Liver (tissue), 9 donors: ENCODE measurements around the gene ZG16B. TPM values are rescaled to one million over a fixed set of nuclear protein-coding genes. Genes with fewer than 3 reads are reported as not detected.

Experiments used
- DNase-seq: peaks from one replicate; pipeline ENCODE4 v3.0.0-alpha.2; 2017; ENCODE audit warnings: low spot score
- H3K27ac ChIP-seq, 2 donors: one replicate each; pipeline ENCODE4 v1.7.0; 2013; ENCODE audit warnings: inconsistent platforms in 2 of 2, low read length in 2 of 2, control low read depth in 1 of 2, low read depth in 1 of 2, mild to moderate bottlenecking in 1 of 2
- H3K27me3 ChIP-seq, 4 donors: one replicate each; pipeline versions ENCODE4 v1.6.1 to v1.7.0; 2013; ENCODE audit warnings: low read length in 3 of 4, inconsistent platforms in 1 of 4, mild to moderate bottlenecking in 1 of 4, moderate library complexity in 1 of 4; ENCODE audit not compliant: control insufficient read depth in 4 of 4, insufficient read depth in 4 of 4
- H3K36me3 ChIP-seq, 4 donors: one replicate each; pipeline versions ENCODE4 v1.6.1 to v1.7.0; 2013; ENCODE audit warnings: low read length in 3 of 4, mild to moderate bottlenecking in 3 of 4, low read depth in 1 of 4, moderate library complexity in 1 of 4; ENCODE audit not compliant: control insufficient read depth in 4 of 4, insufficient read depth in 3 of 4
- H3K4me1 ChIP-seq, 4 donors: one replicate each; pipeline versions ENCODE4 v1.6.1 to v1.7.0; 2013; ENCODE audit warnings: low read length in 3 of 4, mild to moderate bottlenecking in 3 of 4, moderate library complexity in 1 of 4; ENCODE audit not compliant: control insufficient read depth in 4 of 4, insufficient read depth in 4 of 4
- H3K4me3 ChIP-seq, 3 donors: one replicate each; pipeline versions ENCODE4 v1.6.1 to v1.7.0; 2013; ENCODE audit warnings: low read length in 3 of 3, control low read depth in 1 of 3, low read depth in 1 of 3, mild to moderate bottlenecking in 1 of 3
- H3K9ac ChIP-seq, 2 donors: one replicate each; pipeline ENCODE4 v1.7.0; 2013; ENCODE audit warnings: low read length in 2 of 2, mild to moderate bottlenecking in 2 of 2, moderate library complexity in 2 of 2, control low read depth in 1 of 2, low read depth in 1 of 2
- H3K9me3 ChIP-seq, 4 donors: one replicate each; pipeline versions ENCODE4 v1.6.1 to v1.7.0; 2013; ENCODE audit warnings: low read length in 3 of 4; ENCODE audit not compliant: control insufficient read depth in 4 of 4
- EGR1 ChIP-seq, 2 donors: IDR thresholded peaks; 2 replicates each; pipeline ENCODE4 v1.6.1; 2016 to 2018; ENCODE audit warnings: antibody characterized with exemption in 2 of 2, low read depth in 2 of 2
- FOXA1 ChIP-seq: IDR thresholded peaks from 2 replicates; pipeline ENCODE4 v1.6.1; 2016; ENCODE audit warnings: antibody characterized with exemption
- FOXA2 ChIP-seq: IDR thresholded peaks from 2 replicates; pipeline ENCODE4 v1.6.1; 2016; ENCODE audit warnings: antibody characterized with exemption
- GABPA ChIP-seq, 2 donors: IDR thresholded peaks in 1 of 2; conservative IDR thresholded peaks in 1 of 2; 2 replicates each; pipeline ENCODE4 v1.6.1; 2016; ENCODE audit warnings: antibody characterized with exemption in 2 of 2, mild to moderate bottlenecking in 1 of 2, moderate library complexity in 1 of 2
- HNF4A ChIP-seq, 2 donors: conservative IDR thresholded peaks; 2 replicates each; pipeline ENCODE4 v1.6.1; 2016; ENCODE audit warnings: antibody characterized with exemption in 2 of 2, mild to moderate bottlenecking in 2 of 2
- HNF4G ChIP-seq: IDR thresholded peaks from 2 replicates; pipeline ENCODE4 v1.6.1; 2016; ENCODE audit warnings: antibody characterized with exemption
- JUND ChIP-seq, 2 donors: IDR thresholded peaks; 2 replicates each; pipeline ENCODE4 v1.6.1; 2016; ENCODE audit warnings: antibody characterized with exemption in 2 of 2
- NR2F2 ChIP-seq: IDR thresholded peaks from 2 replicates; pipeline ENCODE4 v1.6.1; 2016; ENCODE audit warnings: antibody characterized with exemption
- RAD21 ChIP-seq, 2 donors: IDR thresholded peaks; 2 replicates each; pipeline ENCODE4 v1.6.1; 2016; ENCODE audit warnings: antibody characterized with exemption in 2 of 2, mild to moderate bottlenecking in 2 of 2
- SP1 ChIP-seq: IDR thresholded peaks from 2 replicates; pipeline ENCODE4 v1.6.1; 2018; ENCODE audit warnings: antibody characterized with exemption, mild to moderate bottlenecking
- TAF1 ChIP-seq: conservative IDR thresholded peaks from 2 replicates; pipeline ENCODE4 v1.6.1; 2016; ENCODE audit warnings: antibody characterized with exemption, mild to moderate bottlenecking
- YY1 ChIP-seq: IDR thresholded peaks from 2 replicates; pipeline ENCODE4 v1.6.1; 2016; ENCODE audit warnings: antibody characterized with exemption, mild to moderate bottlenecking
- WGBS: extraction: QIAGEN DNeasy Blood & Tissue Kit; methylation state at CpG from one replicate; pipeline ENCODE4 v1.1.7; 2013; 5-methylcytosine and 5-hydroxymethylcytosine counted together
- polyA plus RNA-seq, 2 donors: library from polyadenylated mRNA; stranded (reverse) in 1 of 2; unstranded in 1 of 2; fragments of 200-250 nt in 1 of 2; fragments of >200 nt in 1 of 2; fragmentation: Nextera tagmentation in 1 of 2; extraction: Ambion mirVana in 1 of 2; gene quantifications; one replicate each; pipeline versions ENCODE4 v1.2.1 to v1.2.3, GENCODE V29; 2013 to 2015
- total RNA-seq, 2 donors: library from RNA; depleted of rRNA; stranded (reverse); fragments of >200 nt; gene quantifications; one replicate each; pipeline ENCODE4 v1.2.3, GENCODE V29; 2014
- TF ChIP-seq, protein P1 (sequence below): IDR thresholded peaks from 2 replicates; pipeline ENCODE4 v1.6.1; 2016; ENCODE audit warnings: antibody characterized with exemption
- TF ChIP-seq, protein P2 (sequence below): IDR thresholded peaks from 2 replicates; pipeline ENCODE4 v1.6.1; 2016; ENCODE audit warnings: antibody characterized with exemption, mild to moderate bottlenecking
- TF ChIP-seq, protein P3 (sequence below): IDR thresholded peaks from 2 replicates; pipeline ENCODE4 v1.6.1; 2016; ENCODE audit warnings: antibody characterized with exemption
- TF ChIP-seq, protein P4 (sequence below): fragments of 150-350 bp; IDR thresholded peaks from 2 replicates; pipeline ENCODE4 v1.5.1; 2017; ENCODE audit warnings: improper control_type of control experiment, low read depth, low read length; ENCODE audit not compliant: missing input control
- TF ChIP-seq, protein P5 (sequence below): IDR thresholded peaks from 2 replicates; pipeline ENCODE4 v1.6.1; 2016; ENCODE audit warnings: antibody characterized with exemption
- donor health status: healthy.
- donor health status: healthy.
- donor health status: healthy.
- donor health status: healthy.
- donor health status: healthy.

ZG16B gene
- total and polyA plus RNA-seq, 4 donors: 0.24 to 0.79 (median 0.43) TPM

DNA sequence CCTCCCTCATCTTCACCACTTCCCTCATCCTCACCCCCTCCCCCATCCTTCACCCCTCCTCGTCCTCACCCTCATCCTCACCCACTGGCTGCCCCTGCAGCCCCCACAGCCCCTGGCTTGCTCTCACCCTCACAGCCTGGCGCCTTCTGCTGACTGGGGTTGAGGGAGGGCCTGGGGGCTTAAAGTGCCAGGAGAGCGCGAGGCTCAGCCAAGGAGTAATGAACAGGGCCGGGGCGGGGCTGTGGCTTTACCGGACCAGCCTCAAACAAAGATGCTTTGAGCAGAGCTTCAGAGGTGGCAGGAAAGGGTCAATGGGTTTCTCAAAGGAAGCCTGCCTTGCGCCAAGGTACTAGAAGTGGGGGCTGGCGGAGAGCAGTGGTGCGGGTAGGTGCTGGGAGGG is 42.7 kb upstream of the ZG16B start, which contains the start of gene PRSS33:
Gene PRSS33 (minus strand): TSS at position 155 of the 400 bp plus-strand sequence. CDS start 1,013 bp downstream, outside the sequence.
- Histone ChIP-seq H3K27ac (no peak within 1 kb of the TSS), H3K9me3 (no peaks in the 10 kb centered on the region), H3K27me3 (peaks cover 0 to 5% (median 3%) of the 10 kb centered on the region in 4 donors), H3K4me1 (peaks cover 0 to 10% (median 4%) of the 10 kb centered on the region in 4 donors), H3K36me3 (no peaks in the 10 kb centered on the region), H3K9ac (no peak within 1 kb of the TSS), H3K4me3 (no peak within 1 kb of the TSS)
- WGBS: 29% methylated on average over 10 of the region's 10 CpGs
- no peak for DNase-seq
- TF ChIP-seq JUND (IDR thresholded peaks at IDR 0.05) (no peak), SP1 (no peak), FOXA2 (no peak), TAF1 (no peak), RAD21 (IDR thresholded peaks at IDR 0.05) (no peak), FOXA1 (no peak), GABPA (IDR thresholded peaks at IDR 0.05 in 1 of 2, conservative IDR thresholded peaks at IDR 0.05 in 1 of 2) (no peak)
- TF ChIP-seq, protein P1, sequence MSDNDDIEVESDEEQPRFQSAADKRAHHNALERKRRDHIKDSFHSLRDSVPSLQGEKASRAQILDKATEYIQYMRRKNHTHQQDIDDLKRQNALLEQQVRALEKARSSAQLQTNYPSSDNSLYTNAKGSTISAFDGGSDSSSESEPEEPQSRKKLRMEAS: no peak
- TF ChIP-seq, protein P2, sequence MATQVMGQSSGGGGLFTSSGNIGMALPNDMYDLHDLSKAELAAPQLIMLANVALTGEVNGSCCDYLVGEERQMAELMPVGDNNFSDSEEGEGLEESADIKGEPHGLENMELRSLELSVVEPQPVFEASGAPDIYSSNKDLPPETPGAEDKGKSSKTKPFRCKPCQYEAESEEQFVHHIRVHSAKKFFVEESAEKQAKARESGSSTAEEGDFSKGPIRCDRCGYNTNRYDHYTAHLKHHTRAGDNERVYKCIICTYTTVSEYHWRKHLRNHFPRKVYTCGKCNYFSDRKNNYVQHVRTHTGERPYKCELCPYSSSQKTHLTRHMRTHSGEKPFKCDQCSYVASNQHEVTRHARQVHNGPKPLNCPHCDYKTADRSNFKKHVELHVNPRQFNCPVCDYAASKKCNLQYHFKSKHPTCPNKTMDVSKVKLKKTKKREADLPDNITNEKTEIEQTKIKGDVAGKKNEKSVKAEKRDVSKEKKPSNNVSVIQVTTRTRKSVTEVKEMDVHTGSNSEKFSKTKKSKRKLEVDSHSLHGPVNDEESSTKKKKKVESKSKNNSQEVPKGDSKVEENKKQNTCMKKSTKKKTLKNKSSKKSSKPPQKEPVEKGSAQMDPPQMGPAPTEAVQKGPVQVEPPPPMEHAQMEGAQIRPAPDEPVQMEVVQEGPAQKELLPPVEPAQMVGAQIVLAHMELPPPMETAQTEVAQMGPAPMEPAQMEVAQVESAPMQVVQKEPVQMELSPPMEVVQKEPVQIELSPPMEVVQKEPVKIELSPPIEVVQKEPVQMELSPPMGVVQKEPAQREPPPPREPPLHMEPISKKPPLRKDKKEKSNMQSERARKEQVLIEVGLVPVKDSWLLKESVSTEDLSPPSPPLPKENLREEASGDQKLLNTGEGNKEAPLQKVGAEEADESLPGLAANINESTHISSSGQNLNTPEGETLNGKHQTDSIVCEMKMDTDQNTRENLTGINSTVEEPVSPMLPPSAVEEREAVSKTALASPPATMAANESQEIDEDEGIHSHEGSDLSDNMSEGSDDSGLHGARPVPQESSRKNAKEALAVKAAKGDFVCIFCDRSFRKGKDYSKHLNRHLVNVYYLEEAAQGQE: no peak
- TF ChIP-seq, protein P3, sequence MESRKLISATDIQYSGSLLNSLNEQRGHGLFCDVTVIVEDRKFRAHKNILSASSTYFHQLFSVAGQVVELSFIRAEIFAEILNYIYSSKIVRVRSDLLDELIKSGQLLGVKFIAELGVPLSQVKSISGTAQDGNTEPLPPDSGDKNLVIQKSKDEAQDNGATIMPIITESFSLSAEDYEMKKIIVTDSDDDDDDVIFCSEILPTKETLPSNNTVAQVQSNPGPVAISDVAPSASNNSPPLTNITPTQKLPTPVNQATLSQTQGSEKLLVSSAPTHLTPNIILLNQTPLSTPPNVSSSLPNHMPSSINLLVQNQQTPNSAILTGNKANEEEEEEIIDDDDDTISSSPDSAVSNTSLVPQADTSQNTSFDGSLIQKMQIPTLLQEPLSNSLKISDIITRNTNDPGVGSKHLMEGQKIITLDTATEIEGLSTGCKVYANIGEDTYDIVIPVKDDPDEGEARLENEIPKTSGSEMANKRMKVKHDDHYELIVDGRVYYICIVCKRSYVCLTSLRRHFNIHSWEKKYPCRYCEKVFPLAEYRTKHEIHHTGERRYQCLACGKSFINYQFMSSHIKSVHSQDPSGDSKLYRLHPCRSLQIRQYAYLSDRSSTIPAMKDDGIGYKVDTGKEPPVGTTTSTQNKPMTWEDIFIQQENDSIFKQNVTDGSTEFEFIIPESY: no peak

DNA sequence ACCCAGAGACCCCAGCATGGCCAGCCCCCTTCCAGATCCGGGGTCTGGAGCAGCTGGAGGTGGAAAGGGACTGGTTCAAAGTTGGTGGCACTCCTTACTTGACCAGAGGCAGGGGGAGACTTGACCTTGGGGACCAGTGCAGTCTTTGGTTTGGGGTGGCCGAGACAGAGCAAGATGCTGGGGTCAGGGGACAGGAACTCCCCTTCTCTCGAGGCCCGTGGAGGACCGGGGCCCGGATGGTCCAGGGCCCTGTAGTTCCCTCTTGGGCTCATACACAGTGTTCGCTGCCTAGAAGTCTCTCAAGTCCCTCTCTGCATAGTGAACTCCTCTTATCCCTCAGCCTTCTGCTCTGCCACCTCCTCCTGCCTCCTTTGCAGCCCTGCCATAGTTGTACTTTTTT is 42.1 kb upstream of the ZG16B start:
- H3K4me3 ChIP-seq: no peak overlapping the region
- H3K36me3 ChIP-seq: no peaks in the 10 kb centered on the region
- peaks cover 0 to 10% (median 4%) of the 10 kb centered on the region in 4 donors for H3K4me1 ChIP-seq
- WGBS: 43% methylated on average over 7 of the region's 7 CpGs
- no peak overlapping the region for H3K9ac ChIP-seq
- H3K27ac ChIP-seq: no peak overlapping the region
- no peaks in the 10 kb centered on the region for H3K9me3 ChIP-seq
- DNase-seq: no peak
- TF ChIP-seq GABPA (IDR thresholded peaks at IDR 0.05 in 1 of 2, conservative IDR thresholded peaks at IDR 0.05 in 1 of 2) (no peak), TAF1 (no peak), EGR1 (IDR thresholded peaks at IDR 0.05; ENCODE audit: low read depth in 2 of 2) (no peak), FOXA2 (no peak), NR2F2 (no peak), HNF4G (no peak), SP1 (no peak), FOXA1 (no peak), YY1 (no peak), HNF4A (conservative IDR thresholded peaks at IDR 0.05) (no peak), RAD21 (IDR thresholded peaks at IDR 0.05) (no peak)
- TF ChIP-seq, protein P3: no peak
- TF ChIP-seq, protein P1: no peak
- TF ChIP-seq, protein P4, sequence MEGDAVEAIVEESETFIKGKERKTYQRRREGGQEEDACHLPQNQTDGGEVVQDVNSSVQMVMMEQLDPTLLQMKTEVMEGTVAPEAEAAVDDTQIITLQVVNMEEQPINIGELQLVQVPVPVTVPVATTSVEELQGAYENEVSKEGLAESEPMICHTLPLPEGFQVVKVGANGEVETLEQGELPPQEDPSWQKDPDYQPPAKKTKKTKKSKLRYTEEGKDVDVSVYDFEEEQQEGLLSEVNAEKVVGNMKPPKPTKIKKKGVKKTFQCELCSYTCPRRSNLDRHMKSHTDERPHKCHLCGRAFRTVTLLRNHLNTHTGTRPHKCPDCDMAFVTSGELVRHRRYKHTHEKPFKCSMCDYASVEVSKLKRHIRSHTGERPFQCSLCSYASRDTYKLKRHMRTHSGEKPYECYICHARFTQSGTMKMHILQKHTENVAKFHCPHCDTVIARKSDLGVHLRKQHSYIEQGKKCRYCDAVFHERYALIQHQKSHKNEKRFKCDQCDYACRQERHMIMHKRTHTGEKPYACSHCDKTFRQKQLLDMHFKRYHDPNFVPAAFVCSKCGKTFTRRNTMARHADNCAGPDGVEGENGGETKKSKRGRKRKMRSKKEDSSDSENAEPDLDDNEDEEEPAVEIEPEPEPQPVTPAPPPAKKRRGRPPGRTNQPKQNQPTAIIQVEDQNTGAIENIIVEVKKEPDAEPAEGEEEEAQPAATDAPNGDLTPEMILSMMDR: no peak
- TF ChIP-seq, protein P5, sequence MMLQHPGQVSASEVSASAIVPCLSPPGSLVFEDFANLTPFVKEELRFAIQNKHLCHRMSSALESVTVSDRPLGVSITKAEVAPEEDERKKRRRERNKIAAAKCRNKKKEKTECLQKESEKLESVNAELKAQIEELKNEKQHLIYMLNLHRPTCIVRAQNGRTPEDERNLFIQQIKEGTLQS: no peak
- peaks cover 0 to 5% (median 3%) of the 10 kb centered on the region in 4 donors for H3K27me3 ChIP-seq
